HepG2 (cell line): ENCODE data around the gene THSD4.

Source experiments
- ASH2L ChIP-seq: fragments of 300-600, 200-600 bp; sonication (generic); IDR thresholded peaks from 2 replicates; pipeline ENCODE4 v1.7.0; 2017; ENCODE audit warnings: low read depth, mild to moderate bottlenecking, moderate library complexity, mixed read lengths, low read length; ENCODE audit not compliant: insufficient read length
- POLR2G ChIP-seq: fragments of 200-400 bp; formaldehyde crosslinking; IDR thresholded peaks from 2 replicates; pipeline ENCODE4 v1.6.1; 2018; ENCODE audit warnings: mild to moderate bottlenecking, low read depth, low read length, moderate library complexity

DNA sequence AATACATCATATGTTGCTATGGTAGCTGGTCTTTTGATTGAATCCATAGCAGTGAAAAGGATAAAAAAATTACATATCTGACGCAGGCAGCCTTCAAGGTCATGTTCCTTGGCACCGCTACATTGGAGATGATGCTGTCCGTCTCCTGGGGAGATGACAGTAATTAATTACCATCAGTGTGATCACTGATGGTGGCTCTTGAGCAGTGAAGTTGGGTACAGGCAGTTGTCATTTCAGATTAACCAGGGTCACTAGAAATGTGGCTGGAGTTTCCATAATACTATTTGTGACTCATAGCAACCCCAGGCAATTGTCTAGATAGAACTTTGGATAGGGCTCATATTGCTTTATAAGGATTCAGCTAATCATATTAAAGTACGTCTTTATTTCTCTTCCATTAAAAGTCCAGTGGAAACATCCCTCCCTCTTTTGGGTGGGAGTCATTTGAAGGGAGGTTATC, 136.3 kb downstream of the THSD4 start:
- TF ChIP-seq POLR2G (no peak), ASH2L (no peak)
